K562 (cell line): Measurements from ENCODE around the gene RASSF7. TPM values are rescaled to one million over a fixed set of nuclear protein-coding genes. Genes with fewer than 3 reads are reported as not detected.

Experiments
- ATAC-seq: fragments of 200-7000 bp; cut with Tn5 transposase; 3 replicates; pipeline ENCODE4 v1.9.1; 2020; ENCODE audit warnings: moderate library complexity
- BruUV-seq: library from RNA; stranded (reverse); fragments of 400-500 nt; replicated peaks from 2 replicates; lab custom pipeline; 2021; lab: Mats Ljungman, UMichigan
- CTCF ChIA-PET: fragments of 300-600 bp; formaldehyde crosslinking; extraction: SDS; loops from one replicate; lab custom pipeline; 2021; ENCODE audit warnings: low intra/inter-chr PET ratio; lab: Yijun Ruan, JAX
- POLR2A ChIA-PET: fragments of 300-600, 350-650 bp; sonication (Branson Sonifier 250); formaldehyde crosslinking; extraction: SDS; loops from one replicate; lab custom pipeline; 2021; ENCODE audit warnings: antibody characterized with exemption, inconsistent platforms; lab: Yijun Ruan, JAX
- DNase-seq, 4 experiments: peaks; one replicate each; pipeline versions ENCODE4 v3.0.0 to v3.0.0-alpha.2; 2011 to 2018; ENCODE audit warnings: low spot score in 3 of 4, mixed read lengths in 3 of 4; ENCODE audit errors: extremely low read depth in 1 of 4
- FAIRE-seq: peaks from 2 replicates; lab custom pipeline; 2011; peaks lifted over from hg19 to GRCh38; lab: Jason Lieb, UNC
- H2AFZ ChIP-seq: 2 replicates; pipeline ENCODE4 v1.6.0; 2011; ENCODE audit warnings: low read depth, low read length, control low read depth, inconsistent platforms
- H3K27ac ChIP-seq: fragments of 200-600 bp; 3 replicates; pipeline ENCODE4 v1.8.0; 2011; ENCODE audit warnings: low read depth, mild to moderate bottlenecking, control low read depth, inconsistent platforms, low read length, moderate library complexity, mixed read lengths; ENCODE audit errors: extremely low read depth
- H3K27me3 ChIP-seq, 2 experiments: fragments of 300-600 bp in 1 of 2; 2 replicates in 1 of 2; 3 replicates in 1 of 2; pipeline versions ENCODE4 v1.6.0 to v1.8.0; 2011; ENCODE audit warnings: inconsistent platforms in 2 of 2, low read length in 2 of 2, mild to moderate bottlenecking in 1 of 2, mixed read lengths in 1 of 2, moderate library complexity in 1 of 2; ENCODE audit not compliant: control insufficient read depth in 2 of 2, insufficient read depth in 2 of 2
- H3K36me3 ChIP-seq: fragments of 300-600 bp; 3 replicates; pipeline ENCODE4 v1.8.0; 2011; ENCODE audit warnings: mild to moderate bottlenecking, low read length, inconsistent platforms; ENCODE audit not compliant: control insufficient read depth, insufficient read depth
- H3K4me1 ChIP-seq, 2 experiments: fragments of 200-600 bp in 1 of 2; replicated peaks in 1 of 2; 2 replicates in 1 of 2; 3 replicates in 1 of 2; pipeline versions ENCODE4 v1.5.1 to v1.8.0; 2011; ENCODE audit warnings: inconsistent platforms in 2 of 2, low read length in 2 of 2, mild to moderate bottlenecking in 1 of 2, mixed read lengths in 1 of 2, moderate library complexity in 1 of 2; ENCODE audit not compliant: control insufficient read depth in 2 of 2, insufficient read depth in 2 of 2
- H3K4me2 ChIP-seq: 2 replicates; pipeline ENCODE4 v1.6.1; 2011; ENCODE audit warnings: low read length, control low read depth, inconsistent platforms, mixed read lengths; ENCODE audit not compliant: insufficient read depth
- H3K4me3 ChIP-seq: fragments of 200-600 bp; sonication (generic), shearing (Covaris generic); 2 replicates; pipeline ENCODE4 v1.5.1; 2016; ENCODE audit warnings: control low read depth, inconsistent platforms
- H3K79me2 ChIP-seq: fragments of 200-600 bp; 3 replicates; pipeline ENCODE4 v1.8.0; 2011; ENCODE audit warnings: low read length, inconsistent platforms; ENCODE audit not compliant: control insufficient read depth, insufficient read depth
- H3K9ac ChIP-seq, 2 experiments: 2 replicates each; pipeline versions ENCODE4 v1.6.0 to v1.6.1; 2011; ENCODE audit warnings: low read depth in 2 of 2, low read length in 2 of 2, control low read depth in 1 of 2, inconsistent platforms in 1 of 2, mild to moderate bottlenecking in 1 of 2, mixed read lengths in 1 of 2; ENCODE audit not compliant: insufficient read depth in 1 of 2
- H3K9me1 ChIP-seq: one replicate; pipeline ENCODE4 v1.6.0; 2011; ENCODE audit warnings: inconsistent platforms, mild to moderate bottlenecking, low read length, moderate library complexity; ENCODE audit not compliant: control insufficient read depth, insufficient read depth
- H3K9me3 ChIP-seq: replicated peaks from 2 replicates; pipeline ENCODE4 v1.5.1; 2011; ENCODE audit warnings: low read depth, low read length, inconsistent platforms; ENCODE audit not compliant: control insufficient read depth, insufficient read depth
- H4K20me1 ChIP-seq: replicated peaks from 2 replicates; pipeline ENCODE4 v1.6.1; 2011; ENCODE audit warnings: low read length, inconsistent platforms, mixed read lengths; ENCODE audit not compliant: control insufficient read depth, insufficient read depth
- CBFB ChIP-seq: sonication (generic); formaldehyde crosslinking; IDR thresholded peaks from 2 replicates; pipeline ENCODE4 v1.4.0; 2020; ENCODE audit warnings: mild to moderate bottlenecking, missing genetic modification reagents
- GATAD2A ChIP-seq: fragments of 450-650 bp; IDR thresholded peaks from 2 replicates; pipeline ENCODE4 v1.6.1; 2017
- JUND ChIP-seq, 2 experiments: IDR thresholded peaks; 2 replicates in 1 of 2; 3 replicates in 1 of 2; pipeline ENCODE4 v1.6.1; 2011; ENCODE audit warnings: borderline replicate concordance in 2 of 2, low read depth in 2 of 2, low read length in 2 of 2, improper control_type of control experiment in 1 of 2, missing biosample characterization in 1 of 2, missing genetic modification characterization in 1 of 2, missing genetic modification reagents in 1 of 2
- KDM4B ChIP-seq, 2 experiments: fragments of 450-650 bp in 1 of 2; sonication (generic) in 1 of 2; IDR thresholded peaks; 2 replicates each; pipeline ENCODE4 v1.6.1; 2016 to 2017; ENCODE audit warnings: borderline replicate concordance in 2 of 2, antibody characterized with exemption in 1 of 2, low read depth in 1 of 2, mild to moderate bottlenecking in 1 of 2
- MEF2A ChIP-seq: IDR thresholded peaks from 2 replicates; pipeline ENCODE4 v1.6.1; 2011; ENCODE audit warnings: low read depth, mild to moderate bottlenecking, low read length, moderate library complexity; ENCODE audit not compliant: control insufficient read depth
- MIER1 ChIP-seq: fragments of 450-650 bp; IDR thresholded peaks from 2 replicates; pipeline ENCODE4 v1.6.1; 2016; ENCODE audit warnings: antibody characterized with exemption, mild to moderate bottlenecking, low read depth
- POLR2A ChIP-seq: fragments of 450-650 bp; conservative IDR thresholded peaks from 2 replicates; pipeline ENCODE4 v1.6.1; 2016
- POLR2G ChIP-seq: fragments of 200-400 bp; formaldehyde crosslinking; IDR thresholded peaks from 2 replicates; pipeline ENCODE4 v1.6.1; 2017; ENCODE audit warnings: low read depth, mild to moderate bottlenecking, antibody characterized with exemption, low read length, moderate library complexity
- POU5F1 ChIP-seq: fragments of 150-350 bp; IDR thresholded peaks from 2 replicates; pipeline ENCODE4 v1.6.1; 2014; ENCODE audit warnings: borderline replicate concordance, low read length, low read depth, mild to moderate bottlenecking; ENCODE audit not compliant: partially characterized antibody
- STAT5B ChIP-seq: fragments of 250-450 bp; sonication (Bioruptor Pico); IDR thresholded peaks from 2 replicates; pipeline ENCODE4 v1.8.0; 2021; ENCODE audit warnings: mild to moderate bottlenecking, inconsistent platforms
- ZNF133 ChIP-seq: fragments of 250-450 bp; sonication (Bioruptor Pico); IDR thresholded peaks from 2 replicates; pipeline ENCODE4 v1.4.0; 2020; ENCODE audit warnings: mild to moderate bottlenecking
- ZNF3 ChIP-seq: fragments of 250-450 bp; sonication (Bioruptor Pico); IDR thresholded peaks from 2 replicates; pipeline ENCODE4 v1.5.0; 2021; ENCODE audit warnings: mild to moderate bottlenecking, moderate library complexity
- ZNF41 ChIP-seq: fragments of 250-450 bp; sonication (Bioruptor Pico); conservative IDR thresholded peaks from 2 replicates; pipeline ENCODE4 v1.4.0; 2020; ENCODE audit warnings: mild to moderate bottlenecking
- WGBS: fragments of 100-300 bp; shearing (Covaris generic); methylation state at CpG from one replicate; pipeline ENCODE4 v1.1.6; 2016; ENCODE audit warnings: low coverage, mixed read lengths; ENCODE audit not compliant: insufficient coverage; ENCODE audit errors: missing lambda C conversion rate; 5-methylcytosine and 5-hydroxymethylcytosine counted together
- in situ Hi-C: fragments of 300-500 bp; cut with MboI; formaldehyde crosslinking; loops from 4 replicates; pipeline ENCODE4 v1.15.0; 2018; ENCODE audit warnings: inconsistent platforms, mixed read lengths
- intact Hi-C: fragments of 100-400 bp; cut with micrococcal nuclease; formaldehyde crosslinking; loops from 2 replicates; pipeline ENCODE4 v1.14.2; 2022
- polyA plus RNA-seq, 8 experiments: library from polyadenylated mRNA; depleted of rRNA in 4 of 8; stranded (reverse) in 5 of 8; unstranded in 3 of 8; fragments of >200 nt; fragmentation: Nextera tagmentation in 2 of 8; fragmentation: Illumina TruSeq in 1 of 8; extraction: Ambion mirVana in 2 of 8; extraction: Trizol in 1 of 8; gene quantifications; 2 replicates each; pipeline versions ENCODE4 v1.2.1 to v1.2.3, GENCODE V29; 2011 to 2014; ENCODE audit warnings: inconsistent platforms in 1 of 8, missing spikeins in 1 of 8
- total RNA-seq, 7 experiments: library from RNA; depleted of rRNA in 6 of 7; stranded (reverse); fragments of >200 nt in 6 of 7; fragmentation: Illumina TruSeq in 2 of 7; extraction: Trizol in 2 of 7; gene quantifications; 2 replicates each; pipeline versions ENCODE4 v1.2.1 to v1.2.3, GENCODE V29; 2011 to 2021; ENCODE audit warnings: low replicate concordance in 1 of 7
- TF ChIP-seq, protein P1 (sequence below): fragments of 250-450 bp; sonication (Bioruptor Pico); IDR thresholded peaks from 2 replicates; pipeline ENCODE4 v1.6.1; 2021; ENCODE audit warnings: mild to moderate bottlenecking

The RASSF7 gene
- total and polyA plus RNA-seq, 9 of the 15 experiments (the other 6 are each of a cell fraction or from before 2014, with no cell fraction given): 0.41 to 45.2 (median 18.6) TPM

DNA sequence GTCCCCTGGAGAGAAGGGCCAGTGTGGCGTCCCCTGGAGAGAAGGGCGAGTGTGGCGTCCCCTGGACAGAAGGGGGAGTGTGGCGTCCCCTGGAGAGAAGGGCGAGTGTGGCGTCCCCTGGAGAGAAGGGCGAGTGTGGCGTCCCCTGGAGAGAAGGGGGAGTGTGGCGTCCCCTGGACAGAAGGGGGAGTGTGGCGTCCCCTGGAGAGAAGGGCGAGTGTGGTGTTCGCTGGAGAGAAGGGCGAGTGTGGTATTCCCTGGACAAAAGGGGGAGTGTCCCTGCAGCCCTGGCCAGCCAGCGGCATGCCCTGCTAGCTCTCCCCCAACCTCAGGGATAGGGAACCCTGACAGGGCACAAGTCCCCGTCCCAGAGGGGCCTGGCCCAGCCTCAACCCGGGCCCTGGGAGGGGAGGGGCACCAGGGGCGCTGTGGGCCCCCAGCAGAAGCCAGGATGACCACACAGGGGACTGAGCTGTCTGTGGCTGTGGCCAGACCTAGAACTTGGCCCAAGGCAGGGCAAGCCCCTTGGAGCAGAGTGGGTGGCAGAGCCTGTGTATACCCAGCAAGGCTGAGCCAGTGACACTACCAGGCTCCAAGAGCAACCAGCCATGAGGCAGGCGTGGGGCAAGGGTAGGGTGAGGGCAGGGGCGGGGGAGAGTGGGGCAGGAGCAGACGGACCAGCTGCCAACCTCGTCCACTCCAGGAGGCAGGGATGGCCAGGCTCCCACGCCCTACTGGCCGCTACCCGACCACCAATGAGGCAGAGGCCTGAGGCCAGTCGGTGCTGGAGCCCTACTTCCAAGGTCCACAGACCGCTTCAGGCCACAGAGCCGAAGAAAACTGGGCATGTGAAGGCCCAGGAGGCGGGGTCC, 29.6 kb upstream of the RASSF7 start:
- Histone ChIP-seq H3K4me2 (no peak overlapping the region), H3K27me3 (no peaks in the 10 kb centered on the region), H3K4me1 (peaks cover 5 to 74% of the 10 kb centered on the region in 2 experiments; a peak in 4 of 5 replicates), H4K20me1 (0 out of 2 replicates have a peak, but pooled peaks cover 4% of the 10 kb centered on the region), H3K9me3 (no peaks in the 10 kb centered on the region), H3K9ac (peak overlapping the region in 1 of 2 experiments; percentile 64; a peak in 1 of 4 replicates), H3K36me3 (peaks cover 35% of the 10 kb centered on the region; the same call in 1 of the 3 replicates), H3K4me3 (no peak overlapping the region), H3K79me2 (peaks cover 17% of the 10 kb centered on the region), H3K27ac (no peak overlapping the region), H3K9me1 (no peaks in the 10 kb centered on the region), H2AFZ (no peak overlapping the region)
- ChIA-PET CTCF (no interaction called here), POLR2A (interaction anchor here (0.8 kb wide), 1 partner anchor 13 kb away, joined by 3 read pairs; no protein-coding TSS in a partner anchor)
- ATAC-seq (no peak), DNase-seq (no peak), FAIRE-seq (no peak)
- TF ChIP-seq MEF2A: no peak
- no peak for TF ChIP-seq KDM4B (IDR thresholded peaks at IDR 0.05; ENCODE audit: borderline replicate concordance in 2 of 2, low read depth in 1 of 2)
- TF ChIP-seq ZNF3: no peak
- TF ChIP-seq STAT5B (CRISPR knock-in tag): no peak
- TF ChIP-seq MIER1: no peak
- peak; percentile 64; the same call in 1 of the 2 replicates for TF ChIP-seq POLR2G
- no peak for TF ChIP-seq ZNF41
- TF ChIP-seq JUND (IDR thresholded peaks at IDR 0.05; ENCODE audit: borderline replicate concordance, low read depth, low read length): no peak
- no peak for TF ChIP-seq JUND (tag; IDR thresholded peaks at IDR 0.05; ENCODE audit: borderline replicate concordance, low read depth, low read length)
- no peak for TF ChIP-seq POU5F1
- no peak for TF ChIP-seq CBFB (CRISPR knock-in tag)
- TF ChIP-seq POLR2A: 0 out of 2 replicates have a peak, but pooled peaks have one; percentile 30
- no peak for TF ChIP-seq ZNF133
- TF ChIP-seq, protein P1, sequence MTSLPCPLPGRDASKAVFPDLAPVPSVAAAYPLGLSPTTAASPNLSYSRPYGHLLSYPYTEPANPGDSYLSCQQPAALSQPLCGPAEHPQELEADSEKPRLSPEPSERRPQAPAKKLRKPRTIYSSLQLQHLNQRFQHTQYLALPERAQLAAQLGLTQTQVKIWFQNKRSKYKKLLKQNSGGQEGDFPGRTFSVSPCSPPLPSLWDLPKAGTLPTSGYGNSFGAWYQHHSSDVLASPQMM (CRISPR knock-in tag): no peak
- no peak for TF ChIP-seq GATAD2A
- in situ Hi-C loops: no loop called here
- WGBS: 97% methylated on average over 6 of the region's 28 CpGs
- intact Hi-C loops: no loop called here
- BruUV-seq: no TSS peak
